G401 (cell line): Measurements from ENCODE around the gene FRYL. TPM values are rescaled to one million over a fixed set of nuclear protein-coding genes. Genes with fewer than 3 reads are reported as not detected.
"Not testable (repeated sequence)": the region's sequence is repeated elsewhere in the genome, so short reads cannot be mapped to it uniquely, and the experiment has no call there.

ENCODE experiments used
- DNase-seq: peaks from one replicate; pipeline ENCODE4 v3.0.0-alpha.2; 2015; ENCODE audit warnings: low spot score
- in situ Hi-C: cut with HindIII; loops from 2 replicates; pipeline ENCODE4 v1.10.0; 2016; ENCODE audit warnings: low sequenced_read_pairs, mixed read lengths
- total RNA-seq: library from RNA; depleted of rRNA; stranded (reverse); fragments of >200 nt; shearing (Covaris generic); gene quantifications from 2 replicates; pipeline ENCODE4 v1.2.3, GENCODE V29; 2014

Gene FRYL
- total RNA-seq, 1 experiment from 2014 or later, result 15.5 TPM

GRCh38 chr4:48640225-48640624 lies 139.9 kb downstream of the FRYL start:
- DNase-seq, result no peak
- in situ Hi-C loops, result no loop called here

GRCh38 chr4:48639807-48640206 lies 140.3 kb downstream of the FRYL start:
- DNase-seq, result no peak
- in situ Hi-C loops, result no loop called here

- DNase-seq, in situ Hi-C loops: not testable (repeated sequence)
Measured at GRCh38 chr4:48638586-48638985, 141.5 kb downstream of the FRYL start.

- in situ Hi-C loops, result no loop called here
- DNase-seq, result no peak
Measured at GRCh38 chr4:48636911-48637310, 143.2 kb downstream of the FRYL start.

GRCh38 chr4:48635980-48636379 lies 144.1 kb downstream of the FRYL start:
- in situ Hi-C loops, result no loop called here
- DNase-seq, result no peak

GRCh38 chr4:48635310-48635709 lies 144.8 kb downstream of the FRYL start:
- DNase-seq, result peak; percentile 27
- in situ Hi-C loops, result no loop called here

GRCh38 chr4:48634688-48635308 lies 145.3 kb downstream of the FRYL start:
- no peak for DNase-seq
- in situ Hi-C loops, result no loop called here

- DNase-seq, result no peak
- in situ Hi-C loops, result no loop called here
Measured at GRCh38 chr4:48633657-48634056, 146.4 kb downstream of the FRYL start.

GRCh38 chr4:48629458-48629857 lies 150.6 kb downstream of the FRYL start:
- no peak for DNase-seq
- in situ Hi-C loops, result no loop called here

GRCh38 chr4:48623182-48623780 lies 156.8 kb downstream of the FRYL start:
- no peak for DNase-seq
- in situ Hi-C loops, result no loop called here

GRCh38 chr4:48620831-48621230 lies 159.2 kb downstream of the FRYL start:
- in situ Hi-C loops, result no loop called here
- no peak for DNase-seq

GRCh38 chr4:48620093-48620492 lies 160.0 kb downstream of the FRYL start:
- DNase-seq, result no peak
- in situ Hi-C loops, result no loop called here

GRCh38 chr4:48604527-48604926 lies 175.6 kb downstream of the FRYL start:
- DNase-seq, result no peak
- in situ Hi-C loops, result no loop called here

- DNase-seq, result no peak
- in situ Hi-C loops, result no loop called here
Measured at GRCh38 chr4:48604041-48604440, 176.0 kb downstream of the FRYL start.

- DNase-seq, result no peak
- in situ Hi-C loops, result no loop called here
Measured at GRCh38 chr4:48603366-48604003, 176.6 kb downstream of the FRYL start.

GRCh38 chr4:48602763-48603162 lies 177.3 kb downstream of the FRYL start:
- in situ Hi-C loops, result no loop called here

GRCh38 chr4:48602222-48602621 lies 177.9 kb downstream of the FRYL start:
- DNase-seq, result no peak
- in situ Hi-C loops, result no loop called here

More at GRCh38 chr4:48602763-48603162, 177.3 kb downstream of the FRYL start:
- no peak for DNase-seq

GRCh38 chr4:48596336-48596735 lies 183.7 kb downstream of the FRYL start:
- in situ Hi-C loops, result no loop called here
- no peak for DNase-seq

GRCh38 chr4:48594180-48594579 lies 185.9 kb downstream of the FRYL start:
- in situ Hi-C loops, result no loop called here
- DNase-seq, result no peak

GRCh38 chr4:48591372-48591771 lies 188.7 kb downstream of the FRYL start:
- no peak for DNase-seq
- in situ Hi-C loops, result no loop called here

GRCh38 chr4:48590884-48591283 lies 189.2 kb downstream of the FRYL start:
- in situ Hi-C loops, result no loop called here
- no peak for DNase-seq
